SK-N-SH (cell line): Measurements from ENCODE around the gene CKS2. TPM values are rescaled to one million over a fixed set of nuclear protein-coding genes. Genes with fewer than 3 reads are reported as not detected.

ENCODE experiments used
- CTCF ChIA-PET: fragments of 300-600, 350-600 bp; formaldehyde crosslinking; extraction: SDS; loops from one replicate; lab custom pipeline; 2021; lab: Yijun Ruan, JAX
- POLR2A ChIA-PET: fragments of 350-600 bp; sonication (Branson Sonifier 250); formaldehyde crosslinking; extraction: SDS; loops from one replicate; lab custom pipeline; 2020; ENCODE audit warnings: antibody characterized with exemption, inconsistent platforms; lab: Yijun Ruan, JAX
- DNase-seq: peaks from one replicate; pipeline ENCODE4 v3.0.0; 2012
- H2AFZ ChIP-seq: fragments of 200-600 bp; sonication (generic); 2 replicates; pipeline ENCODE4 v1.8.1; 2016; ENCODE audit warnings: antibody characterized with exemption, mild to moderate bottlenecking, low read depth
- H3F3A ChIP-seq: fragments of 200-600 bp; sonication (generic); replicated peaks from 2 replicates; pipeline ENCODE3; 2016; ENCODE audit warnings: antibody characterized with exemption, mild to moderate bottlenecking; ENCODE audit not compliant: insufficient read depth
- H3K27ac ChIP-seq, 2 experiments: fragments of 200-500 bp in 1 of 2; fragments of 200-600 bp in 1 of 2; sonication (Bioruptor generic) in 1 of 2; sonication (generic), shearing (Covaris generic) in 1 of 2; 2 replicates each; pipeline versions ENCODE4 v1.5.1 to v1.6.1; 2014 to 2016; ENCODE audit warnings: low read depth in 2 of 2, inconsistent platforms in 1 of 2, low read length in 1 of 2, mild to moderate bottlenecking in 1 of 2, mixed read lengths in 1 of 2
- H3K27me3 ChIP-seq: fragments of 200-600 bp; sonication (generic), shearing (Covaris generic); 2 replicates; pipeline ENCODE4 v1.6.1; 2016; ENCODE audit warnings: mixed run types; ENCODE audit not compliant: insufficient read depth
- H3K36me3 ChIP-seq, 2 experiments: fragments of 200-500 bp in 1 of 2; fragments of 200-600 bp in 1 of 2; sonication (Bioruptor generic) in 1 of 2; sonication (generic) in 1 of 2; replicated peaks in 1 of 2; 2 replicates each; pipeline versions ENCODE3 to v1.5.1; 2014 to 2016; ENCODE audit warnings: low read length in 1 of 2, mild to moderate bottlenecking in 1 of 2; ENCODE audit not compliant: insufficient read depth in 2 of 2, control insufficient read depth in 1 of 2
- H3K4me1 ChIP-seq, 2 experiments: fragments of 200-500 bp in 1 of 2; fragments of 200-600 bp in 1 of 2; sonication (Bioruptor generic) in 1 of 2; sonication (generic), shearing (Covaris generic) in 1 of 2; 2 replicates each; pipeline versions ENCODE4 v1.5.1 to v1.6.1; 2014 to 2016; ENCODE audit warnings: low read depth in 1 of 2, low read length in 1 of 2, mixed run types in 1 of 2; ENCODE audit not compliant: insufficient read depth in 2 of 2, control insufficient read depth in 1 of 2
- H3K4me2 ChIP-seq: fragments of 200-600 bp; sonication (generic), shearing (Covaris generic); 2 replicates; pipeline ENCODE4 v1.6.1; 2017; ENCODE audit warnings: mixed run types
- H3K4me3 ChIP-seq, 2 experiments: fragments of 200-500 bp in 1 of 2; fragments of 200-600 bp in 1 of 2; sonication (Bioruptor generic) in 1 of 2; sonication (generic), shearing (Covaris generic) in 1 of 2; 2 replicates each; pipeline versions ENCODE4 v1.5.1 to v1.8.1; 2014 to 2016; ENCODE audit warnings: low read depth in 2 of 2, inconsistent platforms in 1 of 2, low read length in 1 of 2, mild to moderate bottlenecking in 1 of 2, mixed read lengths in 1 of 2, moderate library complexity in 1 of 2
- H3K79me2 ChIP-seq: fragments of 200-600 bp; sonication (generic); 2 replicates; pipeline ENCODE4 v1.8.1; 2017; ENCODE audit warnings: mild to moderate bottlenecking; ENCODE audit not compliant: insufficient read depth
- H3K9ac ChIP-seq: fragments of 200-600 bp; sonication (generic); 2 replicates; pipeline ENCODE4 v1.6.1; 2017; ENCODE audit warnings: mixed run types
- H3K9me2 ChIP-seq: fragments of 200-600 bp; sonication (generic); 2 replicates; pipeline ENCODE4 v1.6.1; 2017; ENCODE audit warnings: mixed run types
- H3K9me3 ChIP-seq: fragments of 200-600 bp; sonication (generic); 2 replicates; pipeline ENCODE4 v1.6.1; 2017; ENCODE audit warnings: mixed run types, mild to moderate bottlenecking, moderate library complexity
- H4K20me1 ChIP-seq: fragments of 200-600 bp; sonication (generic); 2 replicates; pipeline ENCODE4 v1.6.1; 2017; ENCODE audit warnings: mild to moderate bottlenecking, mixed run types; ENCODE audit not compliant: insufficient read depth
- CTCF ChIP-seq: fragments of 200-600 bp; sonication (generic); IDR thresholded peaks from 2 replicates; pipeline ENCODE4 v1.6.1; 2017; ENCODE audit warnings: antibody characterized with exemption, mild to moderate bottlenecking, moderate library complexity
- ELF1 ChIP-seq: IDR thresholded peaks from 2 replicates; pipeline ENCODE4 v1.4.0; 2012
- EZH2phosphoT487 ChIP-seq: fragments of 200-600 bp; sonication (generic); IDR thresholded peaks from 2 replicates; pipeline ENCODE4 v1.6.1; 2017; ENCODE audit warnings: low read depth, mixed run types, mild to moderate bottlenecking, antibody characterized with exemption, moderate library complexity, borderline replicate concordance
- GABPA ChIP-seq: IDR thresholded peaks from 2 replicates; pipeline ENCODE4 v1.4.0; 2012; ENCODE audit warnings: low read depth, mild to moderate bottlenecking
- NFIC ChIP-seq: IDR thresholded peaks from 2 replicates; pipeline ENCODE4 v1.4.0; 2012; ENCODE audit warnings: borderline replicate concordance
- RAD21 ChIP-seq: IDR thresholded peaks from 2 replicates; pipeline ENCODE4 v1.6.1; 2012; ENCODE audit warnings: mild to moderate bottlenecking, low read length
- RXRA ChIP-seq: IDR thresholded peaks from 2 replicates; pipeline ENCODE4 v1.4.0; 2012; ENCODE audit warnings: low read depth, mild to moderate bottlenecking, borderline replicate concordance
- SIN3A ChIP-seq: IDR thresholded peaks from 2 replicates; pipeline ENCODE4 v1.6.1; 2012; ENCODE audit warnings: low read depth, mild to moderate bottlenecking, low read length, moderate library complexity, borderline replicate concordance
- ZBTB33 ChIP-seq: IDR thresholded peaks from 2 replicates; pipeline ENCODE4 v1.4.0; 2012; ENCODE audit warnings: low read depth, borderline replicate concordance
- WGBS: methylation state at CpG from one replicate; pipeline ENCODE4 v1.1.6; 2017; ENCODE audit warnings: low lambda C conversion rate; 5-methylcytosine and 5-hydroxymethylcytosine counted together
- polyA plus RNA-seq, 3 experiments: library from polyadenylated mRNA; depleted of rRNA; stranded (reverse); fragments of >200 nt; gene quantifications; 2 replicates each; pipeline ENCODE4 v1.2.3, GENCODE V29; 2012

The CKS2 gene
- polyA plus RNA-seq, 1 of the 3 experiments (the other 2 are of a cell fraction): 362 TPM

- POLR2A ChIA-PET: interaction anchor here (1.5 kb wide), 1 partner anchor 98 kb away, joined by 7 read pairs; no protein-coding TSS in a partner anchor
- DNase-seq: no peak
Measured at GRCh38 chr9:89278551-89278950, 32.4 kb upstream of the CKS2 start.

More at GRCh38 chr9:89278551-89278950, 32.4 kb upstream of the CKS2 start:
- Histone ChIP-seq H3K27ac (no peak overlapping the region), H3K9me3 (no peaks in the 10 kb centered on the region), H3K4me1 (no peaks in the 10 kb centered on the region), H3K4me2 (no peak overlapping the region), H2AFZ (no peak overlapping the region), H3K79me2 (no peaks in the 10 kb centered on the region), H3K36me3 (no peaks in the 10 kb centered on the region), H4K20me1 (no peaks in the 10 kb centered on the region), H3K9ac (no peak overlapping the region), H3K4me3 (no peak overlapping the region), H3K9me2 (no peaks in the 10 kb centered on the region), H3F3A (no peaks in the 10 kb centered on the region)
- 100% methylated on average over 2 of the region's 2 CpGs for WGBS
- TF ChIP-seq RAD21: no peak
- TF ChIP-seq GABPA: no peak
- TF ChIP-seq SIN3A: no peak
- no peak for TF ChIP-seq CTCF
- TF ChIP-seq NFIC: no peak
- no peak for TF ChIP-seq EZH2phosphoT487
- no peak for TF ChIP-seq ZBTB33
- TF ChIP-seq ELF1: no peak
- no peak for TF ChIP-seq RXRA
- TF ChIP-seq, all 33 proteins: peak for 0
- H3K27me3 ChIP-seq: no peaks in the 10 kb centered on the region
- CTCF ChIA-PET: interaction anchor here (0.7 to 4.0 kb wide), 27 partner anchors 9 to 592 kb away, joined by 3 to 64 read pairs (median 4); partner anchors contain the start of gene SHC3
